HCT116 (cell line): ENCODE results near the gene CDH24. TPM values are rescaled to one million over a fixed set of nuclear protein-coding genes. Genes with fewer than 3 reads are reported as not detected.
"Not testable (repeated sequence)": the region's sequence is repeated elsewhere in the genome, so short reads cannot be mapped to it uniquely, and the experiment has no call there.

Experiments
- ATAC-seq: fragments of 200-7000 bp; cut with Tn5 transposase; 2 replicates; pipeline ENCODE4 v1.9.1; 2020; ENCODE audit warnings: mild to moderate bottlenecking, moderate library complexity
- BruUV-seq: library from RNA; stranded (reverse); fragments of 400-500 nt; replicated peaks from 2 replicates; lab custom pipeline; 2021; lab: Mats Ljungman, UMichigan
- CTCF ChIA-PET: fragments of 300-600 bp; sonication (Branson Sonifier 250); formaldehyde crosslinking; loops from one replicate; lab custom pipeline; 2021; ENCODE audit warnings: antibody characterized with exemption; lab: Charles Lee
- POLR2A ChIA-PET: fragments of 300-600, 350-600 bp; sonication (Branson Sonifier 250); formaldehyde crosslinking; loops from one replicate; lab custom pipeline; 2021; ENCODE audit warnings: antibody characterized with exemption; lab: Charles Lee
- RAD21 ChIA-PET, 2 experiments: fragments of 300-600 bp; sonication (Branson Sonifier 250); formaldehyde crosslinking; loops; one replicate each; lab custom pipeline; 2023; ENCODE audit warnings: low total read pairs in 2 of 2; ENCODE audit not compliant: uncharacterized antibody in 2 of 2, unreplicated experiment in 2 of 2, low non-redundant PET in 1 of 2; lab: Charles Lee
- DNase-seq: peaks from one replicate; pipeline ENCODE4 v3.0.0-alpha.2; 2010; ENCODE audit warnings: low read depth, low spot score
- H2AFZ ChIP-seq: fragments of 200-600 bp; shearing (Covaris generic), sonication (generic); 2 replicates; pipeline ENCODE4 v1.6.1; 2017; ENCODE audit warnings: low read depth, mixed run types, mixed read lengths, antibody characterized with exemption, low read length; ENCODE audit not compliant: poor library complexity, severe bottlenecking
- H3K27ac ChIP-seq: 2 replicates; pipeline ENCODE4 v1.5.1; 2012; ENCODE audit warnings: low read depth, low read length
- H3K27me3 ChIP-seq: fragments of 200-600 bp; sonication (generic); 2 replicates; pipeline ENCODE4 v1.6.1; 2016; ENCODE audit warnings: mixed run types, low read length, mixed read lengths; ENCODE audit not compliant: insufficient read depth
- H3K36me3 ChIP-seq, 2 experiments: fragments of 200-500 bp in 1 of 2; fragments of 200-600 bp in 1 of 2; sonication (Bioruptor generic) in 1 of 2; sonication (generic) in 1 of 2; 2 replicates each; pipeline versions ENCODE4 v1.5.1 to v1.6.1; 2014 to 2016; ENCODE audit warnings: low read length in 2 of 2, inconsistent platforms in 1 of 2, mixed read lengths in 1 of 2, mixed run types in 1 of 2; ENCODE audit not compliant: insufficient read depth in 2 of 2, control insufficient read depth in 1 of 2
- H3K4me1 ChIP-seq, 2 experiments: fragments of 200-600 bp in 1 of 2; sonication (generic) in 1 of 2; 2 replicates each; pipeline versions ENCODE4 v1.5.1 to v1.6.1; 2012 to 2017; ENCODE audit warnings: low read length in 2 of 2, inconsistent platforms in 1 of 2, mild to moderate bottlenecking in 1 of 2, mixed read lengths in 1 of 2, mixed run types in 1 of 2, moderate library complexity in 1 of 2; ENCODE audit not compliant: insufficient read depth in 2 of 2, control insufficient read depth in 1 of 2
- H3K4me2 ChIP-seq: fragments of 200-600 bp; sonication (generic); 2 replicates; pipeline ENCODE4 v1.6.1; 2017; ENCODE audit warnings: mixed run types, low read length, mixed read lengths
- H3K4me3 ChIP-seq, 2 experiments: fragments of 200-600 bp in 1 of 2; sonication (generic) in 1 of 2; replicated peaks in 1 of 2; 2 replicates each; pipeline ENCODE4 v1.5.1; 2011 to 2016; ENCODE audit warnings: low read length in 2 of 2, control low read depth in 1 of 2, low read depth in 1 of 2, mild to moderate bottlenecking in 1 of 2, mixed read lengths in 1 of 2, mixed run types in 1 of 2
- H3K79me2 ChIP-seq: fragments of 200-600 bp; sonication (generic); 2 replicates; pipeline ENCODE4 v1.6.1; 2017; ENCODE audit warnings: mild to moderate bottlenecking, mixed run types, low read length, moderate library complexity, mixed read lengths; ENCODE audit not compliant: insufficient read depth
- H3K9ac ChIP-seq: fragments of 200-600 bp; sonication (generic); 2 replicates; pipeline ENCODE4 v1.6.1; 2016; ENCODE audit warnings: low read length, mixed read lengths
- H3K9me2 ChIP-seq: fragments of 200-600 bp; sonication (generic), shearing (Covaris generic); 2 replicates; pipeline ENCODE4 v1.6.1; 2017; ENCODE audit warnings: mixed run types, mild to moderate bottlenecking, moderate library complexity; ENCODE audit not compliant: insufficient read depth
- H3K9me3 ChIP-seq, 2 experiments: fragments of 200-500 bp in 1 of 2; fragments of 200-600 bp in 1 of 2; sonication (Bioruptor generic) in 1 of 2; sonication (generic) in 1 of 2; 2 replicates each; pipeline ENCODE4 v1.6.1; 2014 to 2017; ENCODE audit warnings: low read length in 2 of 2, mixed read lengths in 2 of 2, inconsistent platforms in 1 of 2, low read depth in 1 of 2, mild to moderate bottlenecking in 1 of 2, mixed run types in 1 of 2, moderate library complexity in 1 of 2; ENCODE audit not compliant: control insufficient read depth in 1 of 2, insufficient read depth in 1 of 2
- H4K20me1 ChIP-seq: fragments of 200-600 bp; sonication (generic), shearing (Covaris generic); 2 replicates; pipeline ENCODE4 v1.6.1; 2017; ENCODE audit warnings: mixed run types, mild to moderate bottlenecking, moderate library complexity; ENCODE audit not compliant: insufficient read depth
- CEBPB ChIP-seq: IDR thresholded peaks from 2 replicates; pipeline ENCODE4 v1.6.1; 2012; ENCODE audit warnings: low read depth
- CTCF ChIP-seq, 3 experiments: fragments of 200-600 bp in 1 of 3; sonication (generic) in 1 of 3; IDR thresholded peaks in 2 of 3; conservative IDR thresholded peaks in 1 of 3; 2 replicates each; pipeline ENCODE4 v1.5.1; 2012 to 2017; ENCODE audit warnings: low read depth in 2 of 3, low read length in 2 of 3, antibody characterized with exemption in 1 of 3, borderline replicate concordance in 1 of 3, control low read depth in 1 of 3, mild to moderate bottlenecking in 1 of 3, mixed read lengths in 1 of 3, mixed run types in 1 of 3, moderate library complexity in 1 of 3; ENCODE audit not compliant: insufficient read depth in 1 of 3
- EGR1 ChIP-seq: IDR thresholded peaks from 2 replicates; pipeline ENCODE4 v1.6.1; 2012; ENCODE audit warnings: low read depth
- ELF1 ChIP-seq: IDR thresholded peaks from 2 replicates; pipeline ENCODE4 v1.6.1; 2012; ENCODE audit warnings: low read depth, borderline replicate concordance
- EZH2 ChIP-seq: fragments of 200-600 bp; sonication (generic); IDR thresholded peaks from 2 replicates; pipeline ENCODE4 v1.6.1; 2017; ENCODE audit warnings: antibody characterized with exemption, mixed run types
- FOSL1 ChIP-seq: IDR thresholded peaks from 2 replicates; pipeline ENCODE4 v1.6.1; 2012; ENCODE audit warnings: low read depth
- JUND ChIP-seq: IDR thresholded peaks from 2 replicates; pipeline ENCODE4 v1.6.1; 2012
- POLR2A ChIP-seq: IDR thresholded peaks from 2 replicates; pipeline ENCODE4 v1.7.0; 2011; ENCODE audit warnings: borderline replicate concordance; ENCODE audit not compliant: insufficient read depth, insufficient read length; ENCODE audit errors: extremely low read depth
- SP1 ChIP-seq: IDR thresholded peaks from 2 replicates; pipeline ENCODE4 v1.6.1; 2012; ENCODE audit warnings: low read depth
- SRF ChIP-seq: IDR thresholded peaks from 2 replicates; pipeline ENCODE4 v1.6.1; 2012; ENCODE audit warnings: low read depth
- YY1 ChIP-seq: IDR thresholded peaks from 2 replicates; pipeline ENCODE4 v1.6.1; 2011; ENCODE audit warnings: low read length, low read depth, moderate library complexity, mild to moderate bottlenecking; ENCODE audit not compliant: insufficient replicate concordance; ENCODE audit errors: extremely low read depth
- ZFX ChIP-seq: fragments of 450-650 bp; IDR thresholded peaks from 2 replicates; pipeline ENCODE4 v1.6.1; 2017
- ZNF274 ChIP-seq: fragments of 200-500 bp; sonication (Bioruptor generic); IDR thresholded peaks from 2 replicates; pipeline ENCODE4 v1.6.1; 2014; ENCODE audit warnings: mild to moderate bottlenecking, low read depth, low read length, inconsistent platforms
- intact Hi-C: fragments of 100-400 bp; cut with micrococcal nuclease; formaldehyde crosslinking; loops from 2 replicates; pipeline ENCODE4 v1.10.0; 2022
- total RNA-seq: library from RNA; stranded (reverse); gene quantifications from one replicate; pipeline ENCODE4 v1.2.1, GENCODE V29; 2021; ENCODE audit not compliant: unreplicated experiment
- TF ChIP-seq, protein P1 (sequence below): IDR thresholded peaks from 2 replicates; pipeline ENCODE4 v1.6.1; 2012

Gene CDH24
- total RNA-seq, 1 experiment from 2014 or later, result 19.3 TPM

DNA sequence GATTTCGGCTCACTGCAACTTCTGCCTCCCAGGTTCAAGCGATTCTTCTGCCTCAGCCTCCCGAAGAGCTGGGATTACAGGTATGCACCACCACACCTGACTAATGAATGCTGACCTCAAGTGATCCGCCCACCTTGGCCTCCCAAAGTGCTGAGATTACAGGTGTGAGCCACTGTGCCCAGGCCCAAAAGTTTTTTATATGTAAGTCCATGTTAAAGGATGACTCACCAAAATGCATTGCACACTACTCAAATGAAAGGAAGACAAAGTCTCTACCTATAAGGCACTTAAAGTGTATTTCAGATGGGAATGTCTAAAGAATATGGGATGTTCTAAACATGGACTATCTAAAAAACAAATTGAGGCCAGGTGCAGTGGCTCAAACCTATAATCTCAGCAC, 53.0 kb downstream of the CDH24 start:
- POLR2A ChIA-PET, ATAC-seq, H3K79me2 ChIP-seq: not testable (repeated sequence)

DNA sequence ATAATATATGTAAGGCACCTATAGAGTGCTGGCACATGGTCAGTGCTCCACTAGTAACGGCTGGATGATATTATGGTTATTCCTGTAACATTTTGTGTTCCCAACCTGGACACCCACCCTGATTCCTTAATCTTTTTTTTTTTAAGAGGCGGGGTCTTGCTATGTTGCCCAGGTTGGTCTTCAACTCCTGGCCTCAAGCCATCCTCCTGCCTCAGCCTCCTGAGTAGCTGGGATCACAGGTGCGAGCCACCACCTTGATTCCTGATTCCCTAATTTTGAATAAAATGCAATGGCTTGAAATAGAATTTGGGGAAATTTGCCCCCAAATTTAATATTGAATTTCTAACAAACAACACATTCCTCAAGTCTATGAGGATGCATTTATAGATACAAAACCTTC, 54.7 kb downstream of the CDH24 start:
- intact Hi-C loops, result no loop called here
- Histone ChIP-seq H3K4me1 (peaks cover 11 to 30% of the 10 kb centered on the region in 2 experiments), H3K9me2 (no peaks in the 10 kb centered on the region), H3K9me3 (no peaks in the 10 kb centered on the region), H3K4me2 (no peak overlapping the region), H3K4me3 (no peak overlapping the region), H3K27ac (no peak overlapping the region)
- ChIA-PET CTCF (interaction anchor here (2.5 kb wide), 1 partner anchor 16 kb away, joined by 10 read pairs; no protein-coding TSS in a partner anchor), POLR2A (no interaction called here)
- BruUV-seq, result no TSS peak
- TF ChIP-seq ZNF274 (no peak), SRF (no peak), ELF1 (no peak), CEBPB (no peak), EGR1 (no peak), ZFX (no peak), SP1 (no peak), YY1 (no peak), JUND (no peak), FOSL1 (no peak), CTCF (IDR thresholded peaks at IDR 0.05 in 2 of 3, conservative IDR thresholded peaks at IDR 0.05 in 1 of 3; ENCODE audit: borderline replicate concordance in 1 of 3, insufficient read depth in 1 of 3, low read depth in 2 of 3, low read length in 2 of 3) (no peak), POLR2A (no peak), EZH2 (no peak)
- TF ChIP-seq, protein P1, sequence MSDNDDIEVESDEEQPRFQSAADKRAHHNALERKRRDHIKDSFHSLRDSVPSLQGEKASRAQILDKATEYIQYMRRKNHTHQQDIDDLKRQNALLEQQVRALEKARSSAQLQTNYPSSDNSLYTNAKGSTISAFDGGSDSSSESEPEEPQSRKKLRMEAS, result no peak
- TF ChIP-seq, all 23 proteins: peak for 0
- Histone ChIP-seq H3K9ac (no peak overlapping the region), H4K20me1 (no peaks in the 10 kb centered on the region), H3K79me2 (no peaks in the 10 kb centered on the region), H3K36me3 (no peaks in the 10 kb centered on the region), H3K27me3 (no peaks in the 10 kb centered on the region), H2AFZ (no peak overlapping the region)
- RAD21 ChIA-PET, result no interaction called here
- DNase-seq (no peak), ATAC-seq (no peak)

More for the DNA sequence above, 53.0 kb downstream of the CDH24 start:
- H3K27me3 ChIP-seq, H3K9ac ChIP-seq, H3K4me2 ChIP-seq, H3K36me3 ChIP-seq, H3K9me3 ChIP-seq, RAD21 ChIA-PET, H3K9me2 ChIP-seq, H4K20me1 ChIP-seq, DNase-seq, H2AFZ ChIP-seq, intact Hi-C loops, H3K27ac ChIP-seq, BruUV-seq, H3K4me3 ChIP-seq: not testable (repeated sequence)
- CTCF ChIA-PET, result interaction anchor here (0.7 kb wide), 1 partner anchor 18 kb away, joined by 3 read pairs; no protein-coding TSS in a partner anchor
- H3K4me1 ChIP-seq, result peaks cover 14 to 46% of the 10 kb centered on the region in 2 experiments
